ENCODE measurements around the gene SMAD9.
"Not testable (repeated sequence)": the region's sequence is repeated elsewhere in the genome, so short reads cannot be mapped to it uniquely, and the experiment has no call there.

The SMAD9 gene

DNA sequence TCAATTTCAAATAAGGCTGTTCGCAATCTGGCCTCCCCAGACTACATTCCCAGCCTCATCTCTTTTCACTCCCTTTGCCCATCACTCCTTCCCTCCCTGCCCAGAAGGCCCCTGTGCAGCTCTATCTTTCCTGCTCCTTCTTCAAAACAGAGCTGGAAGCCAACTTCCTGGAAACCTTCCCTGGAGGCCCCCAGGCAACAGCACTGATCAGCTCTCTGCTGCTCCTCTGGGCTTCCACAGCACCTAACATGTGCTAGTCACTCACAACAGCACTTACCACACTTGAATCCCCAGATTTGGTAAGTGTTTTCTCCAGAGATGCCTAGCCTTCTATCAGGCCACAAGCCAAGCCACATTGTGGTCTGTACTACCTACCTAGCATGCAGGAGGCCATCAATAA, 9.5 kb downstream of the SMAD9 start:
- no peak for DNase-seq (ENCODE audit: low spot score)

DNA sequence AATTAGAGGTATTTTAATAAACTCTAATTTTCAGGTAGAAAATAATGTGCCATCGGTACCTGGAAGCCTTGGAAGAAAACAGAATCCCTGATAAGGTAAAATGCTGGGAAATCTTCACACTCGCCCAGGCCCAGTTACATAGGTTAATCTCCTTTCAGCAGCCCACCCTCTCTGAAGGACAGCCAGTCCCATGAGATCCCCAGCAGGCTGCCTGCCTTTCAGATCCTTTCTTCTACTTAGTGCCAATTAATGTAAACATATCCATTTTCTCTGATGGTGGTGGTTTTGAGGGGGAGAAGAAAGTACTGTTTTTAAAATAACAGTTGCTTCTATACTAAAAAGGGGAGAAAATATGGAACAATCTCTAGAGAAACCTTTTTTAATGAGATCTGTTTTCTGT, 12.2 kb downstream of the SMAD9 start:
- no peak for DNase-seq (ENCODE audit: low spot score)

DNA sequence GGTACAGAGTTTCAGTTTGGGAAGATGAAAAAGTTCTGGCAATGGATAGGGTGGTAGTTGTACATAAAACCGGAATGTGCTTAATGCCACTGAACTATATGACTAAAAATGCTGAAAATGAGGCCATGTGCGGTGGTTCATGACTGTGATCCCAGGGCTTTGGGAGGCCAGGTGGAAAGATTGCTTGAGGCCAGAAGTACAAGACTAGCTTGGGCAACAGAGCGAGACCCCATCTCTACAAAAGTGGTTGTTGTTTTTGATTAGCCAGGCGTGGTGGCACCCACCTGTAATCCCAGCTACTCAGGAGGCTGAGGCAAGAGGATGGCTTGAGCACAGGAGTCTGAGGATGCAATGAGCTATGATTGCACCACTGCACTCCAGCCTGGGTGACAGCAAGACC, 12.8 kb downstream of the SMAD9 start:
- no peak for DNase-seq (ENCODE audit: low spot score)

DNA sequence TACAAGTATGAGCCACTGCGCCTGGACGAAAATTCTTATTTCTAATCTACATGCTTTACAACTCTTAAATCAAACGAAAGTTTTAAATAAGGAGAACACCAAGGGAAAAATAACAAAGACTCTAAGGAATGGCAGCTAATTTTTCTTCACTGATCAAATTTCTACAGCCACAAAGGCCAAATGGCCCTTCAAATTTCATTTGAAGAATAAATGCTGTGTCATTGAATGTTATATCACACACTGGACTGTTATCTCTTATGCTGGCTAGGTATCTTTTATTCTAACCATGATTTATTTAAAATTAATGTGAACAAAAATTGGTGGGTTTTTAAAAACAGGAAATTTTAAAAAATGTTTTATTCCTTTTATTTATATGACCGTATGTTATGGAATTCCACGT, 14.1 kb downstream of the SMAD9 start:
- no peak for DNase-seq (ENCODE audit: low spot score)

DNA sequence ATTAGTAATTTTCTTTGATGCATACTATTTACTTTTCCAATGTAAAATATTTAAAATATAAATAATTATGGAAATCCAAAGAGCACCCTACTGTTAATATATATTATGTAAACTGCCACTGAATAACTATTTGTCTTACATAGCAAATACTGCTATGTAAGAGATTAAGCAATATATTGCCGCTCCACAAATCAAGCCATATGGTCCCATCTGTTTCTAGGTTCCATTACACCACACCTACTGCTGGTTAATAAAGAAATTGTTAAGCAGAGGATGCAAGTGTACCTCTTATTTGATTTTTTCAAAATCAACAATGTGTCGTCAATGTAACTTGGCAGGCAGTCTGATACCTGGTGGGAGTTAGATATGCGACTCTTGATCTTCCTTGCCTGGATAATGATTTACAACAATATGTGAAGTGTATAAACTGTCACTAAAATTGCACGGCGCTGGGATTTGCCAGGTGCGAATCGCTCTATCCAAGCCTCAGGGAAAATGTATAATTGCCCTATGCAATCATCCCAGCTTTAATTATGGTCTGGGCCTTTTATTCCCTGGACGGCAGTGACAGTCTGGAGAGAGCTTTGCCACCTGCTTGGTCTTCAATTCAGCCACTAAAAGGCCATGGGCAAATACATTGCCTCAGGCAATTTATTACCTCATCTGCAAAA, 16.0 kb downstream of the SMAD9 start:
- no peak for DNase-seq (ENCODE audit: low spot score)

DNA sequence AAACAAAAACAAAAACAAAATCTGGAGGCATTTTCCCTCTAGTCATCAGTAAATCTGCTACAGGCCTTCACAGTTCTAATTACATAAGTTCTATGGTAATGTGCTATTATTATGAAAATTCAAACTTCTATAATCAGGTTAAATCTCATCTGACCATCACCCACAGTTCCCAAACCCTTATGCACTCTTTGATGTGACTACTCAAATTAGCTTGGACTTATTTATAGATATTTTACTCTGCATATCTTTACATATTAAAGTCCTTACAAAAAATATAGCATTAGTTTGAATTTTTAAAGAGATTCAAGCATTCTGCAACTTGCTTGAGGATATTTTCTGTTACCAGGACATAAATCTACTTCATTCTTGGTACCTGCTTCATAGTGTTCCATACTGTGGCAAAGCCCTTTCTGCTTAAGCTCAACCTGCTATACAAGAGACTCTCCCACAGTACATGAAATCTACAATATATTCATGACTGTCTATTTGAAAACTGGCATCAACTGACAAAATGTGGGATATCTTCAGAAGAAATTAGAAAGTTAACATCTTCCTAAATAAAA, 22.9 kb downstream of the SMAD9 start:
- DNase-seq (ENCODE audit: low spot score) = no peak

DNA sequence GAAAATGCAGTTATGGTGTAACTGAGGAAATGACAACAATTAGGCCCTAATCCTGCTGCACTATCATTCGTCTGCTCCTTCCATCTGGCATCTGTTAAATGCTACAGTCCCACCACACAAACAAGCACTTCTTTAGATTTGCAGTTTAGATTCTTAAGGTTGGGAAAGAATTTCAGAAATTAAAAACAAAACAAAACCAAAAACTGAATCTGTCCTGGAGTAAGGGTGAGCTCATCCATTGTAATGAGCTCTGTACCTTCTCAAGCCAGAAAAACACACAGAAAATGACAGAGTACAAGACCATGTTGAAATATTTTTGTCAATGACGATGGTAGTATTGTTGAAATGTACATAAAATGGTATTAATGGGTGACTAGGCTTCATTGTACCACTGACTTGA, 28.3 kb downstream of the SMAD9 start:
- no peak for DNase-seq (ENCODE audit: low spot score)

DNA sequence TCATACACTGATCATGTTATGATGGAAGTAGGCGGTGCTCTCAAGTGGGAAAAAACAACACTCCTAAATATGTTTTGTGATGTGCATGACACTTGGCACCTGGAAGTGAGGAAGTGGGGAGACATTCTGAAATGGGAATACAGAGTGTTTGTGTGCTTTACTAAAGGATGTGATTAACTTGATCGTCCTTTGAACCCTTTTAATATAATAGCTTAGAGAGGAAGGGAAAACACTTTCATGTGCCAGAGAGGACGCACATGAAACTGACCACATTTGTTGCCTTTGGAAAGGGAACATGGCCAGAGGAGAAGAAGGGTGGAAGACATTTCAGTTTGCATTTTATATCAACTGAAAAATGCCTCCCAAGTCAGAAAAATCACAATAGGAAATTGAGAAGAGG, 31.4 kb downstream of the SMAD9 start:
- no peak for DNase-seq (ENCODE audit: low spot score)

DNA sequence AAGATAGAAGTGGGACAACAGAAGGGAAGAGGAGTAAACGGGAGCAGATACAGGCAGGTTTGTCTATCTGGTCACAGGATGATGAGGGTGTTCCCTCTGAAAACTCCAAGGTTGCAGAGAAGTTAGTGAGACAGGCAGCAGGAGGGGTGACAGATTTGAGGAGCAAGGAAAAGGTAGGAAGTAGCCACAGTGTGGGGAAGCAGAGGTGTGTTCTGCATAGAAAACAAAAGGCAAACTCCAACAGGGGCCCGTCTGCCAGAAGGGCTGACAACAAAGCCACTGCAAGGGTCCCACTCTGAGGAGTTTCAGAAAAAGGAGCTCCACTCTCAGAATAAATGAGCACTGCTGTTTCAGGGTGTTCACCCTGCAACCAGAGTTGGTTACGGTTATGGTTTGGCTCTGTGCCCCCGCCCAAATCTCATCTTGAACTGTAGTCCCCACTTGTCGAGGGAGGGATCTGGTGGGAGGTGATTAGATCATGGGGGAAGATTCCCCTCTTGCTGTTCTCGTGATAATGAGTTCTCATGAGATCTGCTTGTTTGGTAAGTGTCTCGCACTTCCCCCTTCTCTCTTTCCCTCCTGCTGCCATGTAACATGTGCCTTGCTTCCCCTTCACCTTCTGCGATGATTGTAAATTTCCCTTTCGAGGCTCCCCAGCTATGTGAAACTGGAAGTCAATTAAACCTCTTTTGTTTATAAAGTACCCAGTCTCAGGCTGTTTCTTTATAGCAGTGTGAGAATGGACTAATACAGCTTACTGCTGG, 32.1 kb downstream of the SMAD9 start:
- DNase-seq (ENCODE audit: low spot score) = no peak

DNA sequence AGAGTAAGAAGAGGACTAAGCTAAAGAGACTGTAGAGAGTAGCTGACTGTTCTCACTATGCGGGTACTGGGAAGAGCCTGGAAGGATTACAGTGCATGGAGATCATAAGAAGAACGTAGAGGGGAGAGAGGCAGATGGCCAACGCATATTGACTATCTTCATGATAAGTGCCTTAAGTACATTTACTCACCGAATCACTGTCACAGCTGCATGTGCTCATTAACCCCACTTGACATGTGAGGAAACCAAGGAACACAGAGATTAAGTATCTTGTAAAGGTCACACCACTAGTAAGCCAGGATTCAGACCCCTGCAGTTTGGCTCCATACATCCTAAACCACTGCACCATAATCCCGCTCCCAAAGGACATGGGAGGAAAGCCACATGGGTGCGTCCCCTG, 34.1 kb downstream of the SMAD9 start:
- no peak for DNase-seq (ENCODE audit: low spot score)

DNA sequence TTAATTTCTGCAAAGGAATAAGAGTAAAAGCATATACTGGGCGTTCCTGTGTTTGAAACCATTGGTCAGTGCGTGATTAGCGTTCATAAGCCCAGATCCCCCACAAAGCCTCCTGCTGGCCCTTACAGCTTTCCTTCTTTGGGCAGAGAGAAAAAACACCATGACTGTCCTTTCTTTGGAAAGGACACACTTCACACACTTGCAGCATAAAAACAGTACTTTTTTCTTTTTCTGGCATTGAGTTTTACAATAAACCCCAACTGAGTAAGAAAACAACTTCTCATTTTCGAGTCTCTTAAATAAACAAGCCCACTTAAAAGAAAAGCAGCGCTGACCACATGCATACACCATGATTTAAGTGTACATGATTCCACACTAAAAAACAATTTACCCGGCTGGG, 35.8 kb downstream of the SMAD9 start:
- DNase-seq (ENCODE audit: low spot score) = no peak

DNA sequence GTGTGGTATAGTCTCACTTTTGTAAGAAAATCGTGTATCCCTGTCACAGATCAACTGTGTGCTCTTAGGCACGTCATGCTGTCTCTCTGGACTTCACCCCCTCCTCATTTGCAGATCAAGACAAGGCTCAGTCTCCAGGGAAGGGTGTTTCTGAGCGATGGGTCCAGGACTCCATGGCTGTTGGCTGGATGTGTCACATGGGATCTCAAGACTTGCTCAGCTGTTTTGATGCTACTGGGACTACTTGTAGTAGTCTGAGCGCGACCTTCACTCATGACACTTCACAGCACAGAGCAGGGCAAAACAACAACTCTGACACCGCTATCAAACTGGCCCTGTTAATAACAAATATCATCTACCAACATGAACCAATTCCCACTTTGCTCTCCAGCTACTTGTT, 36.2 kb downstream of the SMAD9 start:
- DNase-seq (ENCODE audit: low spot score) = no peak

DNA sequence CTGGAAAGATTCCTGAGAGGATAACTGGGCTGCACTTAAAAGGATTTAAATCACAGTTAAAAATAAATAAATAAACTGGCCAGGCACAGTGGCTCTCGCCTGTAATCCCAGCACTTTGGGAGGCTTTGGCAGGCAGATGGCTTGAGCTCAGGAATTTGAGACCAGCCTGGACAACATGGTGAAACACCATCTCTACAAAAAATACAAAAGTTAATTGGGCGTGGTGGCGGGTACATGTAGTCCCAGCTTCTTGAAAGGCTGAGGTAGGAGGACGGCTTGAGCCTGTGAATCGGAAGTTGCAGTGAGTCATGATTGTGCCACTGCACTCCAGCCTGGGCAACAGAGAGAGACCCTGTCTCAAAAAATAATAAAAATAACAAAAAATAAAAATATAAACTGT, 36.6 kb downstream of the SMAD9 start:
- DNase-seq (ENCODE audit: low spot score) = not testable (repeated sequence)

DNA sequence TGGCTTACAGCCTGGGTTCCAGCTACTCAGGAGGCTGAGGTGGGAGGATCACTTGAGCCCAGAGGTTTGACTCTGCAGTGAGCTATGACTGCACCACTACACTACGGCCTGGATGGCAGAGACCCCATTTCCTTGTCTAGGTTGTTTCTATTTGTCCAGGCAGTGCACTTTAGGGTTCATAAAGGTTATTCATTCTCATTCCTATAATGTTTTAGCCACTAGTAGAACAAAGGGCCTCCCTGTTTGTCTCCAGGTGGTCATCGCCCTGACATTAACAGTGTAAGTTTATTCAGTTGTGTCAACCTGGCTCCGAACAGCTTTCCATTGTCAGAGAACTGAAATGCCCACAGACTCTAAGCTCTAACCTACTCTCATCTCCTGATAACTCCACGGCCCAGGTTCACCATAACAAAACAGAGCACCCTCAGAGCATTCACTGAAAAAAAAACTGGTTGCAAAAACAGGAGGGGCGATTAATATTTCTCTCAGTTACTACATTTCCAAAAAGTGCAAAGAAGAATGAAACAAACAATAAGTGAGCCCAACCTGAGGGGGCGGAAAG, 37.1 kb downstream of the SMAD9 start:
- DNase-seq (ENCODE audit: low spot score) = no peak

DNA sequence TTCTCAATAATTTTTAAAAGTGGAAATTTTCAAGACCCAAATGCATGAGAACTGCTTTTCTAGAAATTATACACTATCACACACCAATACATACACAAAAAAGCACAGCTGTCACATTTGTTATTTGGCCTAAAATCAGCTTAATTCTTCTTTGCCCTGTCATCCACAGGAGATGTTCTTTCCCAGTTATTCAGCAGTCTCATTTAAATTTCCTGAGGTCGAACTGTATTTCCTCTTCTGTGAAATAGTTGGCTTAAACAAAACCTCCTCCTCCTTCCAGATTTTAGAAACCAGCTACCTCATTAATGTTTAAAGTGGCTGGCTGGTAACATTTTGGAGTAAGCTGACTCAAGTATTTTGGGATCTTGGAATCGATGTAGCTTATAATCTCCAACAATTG, 39.1 kb downstream of the SMAD9 start:
- no peak for DNase-seq (ENCODE audit: low spot score)

DNA sequence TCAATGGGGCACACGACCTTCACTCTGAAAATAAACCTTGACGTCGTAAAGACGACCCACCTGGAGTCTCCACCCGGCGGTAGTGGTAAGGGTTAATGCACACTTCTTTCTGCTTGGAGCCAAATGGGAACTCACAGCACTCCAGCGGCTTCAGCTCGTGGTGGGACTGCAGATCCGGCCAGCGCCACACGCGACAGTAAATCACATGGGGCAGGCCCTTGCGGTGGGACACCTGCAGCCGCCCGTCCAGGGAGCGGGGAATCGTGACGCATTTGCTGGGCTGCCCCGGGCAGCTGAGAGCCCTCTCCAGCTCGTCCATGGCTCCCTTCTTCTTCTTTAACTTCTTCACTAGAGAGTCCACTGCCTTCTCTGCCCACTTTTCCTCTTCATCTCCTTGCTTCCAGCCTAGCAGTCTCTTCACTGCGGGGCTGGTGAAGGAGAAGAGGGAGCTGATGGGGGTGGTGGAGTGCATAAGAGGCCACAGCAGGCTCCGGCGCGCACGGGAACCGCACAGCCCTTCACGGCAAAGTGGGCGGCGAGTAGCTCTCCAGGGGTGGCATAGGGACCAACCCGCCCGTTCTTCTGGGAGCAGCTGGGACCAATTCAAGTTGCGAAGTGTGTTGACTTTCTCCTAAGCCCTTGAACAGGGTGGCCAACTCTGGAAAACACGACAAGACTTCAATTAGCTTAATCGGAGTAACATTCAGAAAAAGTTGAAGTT, 40.7 kb downstream of the SMAD9 start:
- DNase-seq (ENCODE audit: low spot score) = no peak

DNA sequence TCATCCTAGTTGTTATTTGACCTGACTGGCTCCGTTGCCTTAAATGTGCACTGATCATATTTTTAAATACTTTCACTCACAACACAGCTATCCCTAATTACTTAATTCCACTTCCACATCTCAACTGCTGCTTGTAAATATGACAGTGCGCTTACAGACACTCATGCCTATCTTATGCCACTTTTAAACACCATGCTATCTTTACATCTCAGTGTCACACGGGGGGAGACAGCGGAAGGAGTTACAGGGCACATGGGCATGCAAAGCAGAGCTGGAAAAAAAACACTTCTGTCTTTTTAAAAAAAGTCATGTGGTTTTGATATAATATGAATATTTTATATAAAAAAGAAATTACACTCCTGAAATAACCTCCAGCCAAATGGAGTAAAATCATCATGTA, 44.1 kb downstream of the SMAD9 start:
- DNase-seq (ENCODE audit: low spot score) = no peak

DNA sequence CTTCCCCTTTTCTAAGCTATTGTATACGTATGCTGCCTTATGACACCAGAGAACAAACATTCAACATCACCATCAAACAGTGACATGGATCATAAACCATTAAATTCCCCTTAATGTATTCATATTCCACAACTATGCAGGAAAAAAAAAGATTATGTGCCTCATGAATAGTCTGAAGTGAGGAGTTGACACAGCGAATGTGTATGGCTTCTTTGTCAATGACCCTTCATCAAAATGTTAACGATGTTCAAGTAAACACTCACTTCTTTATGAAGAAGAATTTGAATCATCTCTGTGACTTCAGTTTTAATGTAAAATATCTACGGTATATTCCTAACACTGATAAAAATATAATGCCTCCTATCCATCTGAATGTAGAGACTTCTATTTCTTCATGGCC, 44.6 kb downstream of the SMAD9 start:
- DNase-seq (ENCODE audit: low spot score) = no peak

DNA sequence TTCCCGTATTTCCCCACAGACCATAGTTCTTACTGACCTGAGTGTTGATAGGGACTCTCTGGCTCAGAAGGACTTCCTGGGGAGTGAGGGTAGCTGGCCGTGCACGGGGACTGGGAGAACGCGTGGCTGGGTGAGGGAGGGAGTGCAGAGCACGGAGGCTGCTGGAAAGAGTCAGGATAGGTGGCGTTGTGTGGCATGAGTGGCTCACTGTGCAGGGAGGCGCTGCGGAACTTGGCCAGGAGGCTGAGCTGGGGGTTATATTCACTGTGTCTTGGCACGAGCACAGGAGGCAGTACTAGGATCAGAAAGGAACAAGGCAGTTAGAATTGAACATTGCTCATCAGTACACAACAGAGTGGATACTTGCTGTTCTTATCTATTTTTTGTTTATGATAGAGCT, 47.4 kb downstream of the SMAD9 start:
- no peak for DNase-seq (ENCODE audit: low spot score)

DNA sequence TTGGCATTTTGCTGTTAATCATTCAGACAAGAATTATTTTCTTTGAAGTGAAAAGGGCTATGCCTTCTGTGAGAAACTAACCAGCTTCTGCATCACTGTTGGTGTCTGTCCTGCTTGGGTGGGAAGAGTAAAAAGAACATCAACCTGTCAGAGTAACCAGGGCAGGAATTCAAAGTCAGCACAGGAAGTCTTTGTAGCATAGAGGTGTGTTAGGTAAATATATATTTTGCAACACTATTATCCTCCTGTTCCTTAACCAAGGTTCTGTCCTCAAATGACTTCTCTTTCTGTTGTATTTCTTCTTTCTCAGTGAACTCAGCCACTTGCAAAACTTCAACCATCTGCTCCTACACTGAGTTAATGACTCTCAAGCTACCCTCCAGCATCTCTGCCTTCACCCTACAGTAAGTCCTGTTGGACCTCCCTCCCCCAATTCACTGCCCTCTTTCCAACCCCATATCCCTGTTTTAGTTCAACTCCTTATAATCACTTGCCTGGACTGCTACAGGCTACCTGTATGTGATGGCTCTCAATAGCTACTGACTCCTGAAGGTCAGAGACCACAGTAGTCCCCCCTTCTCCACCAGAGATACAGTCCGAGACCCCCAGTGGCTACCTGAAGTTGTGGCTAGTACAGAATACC, 49.9 kb downstream of the SMAD9 start:
- DNase-seq (ENCODE audit: low spot score) = no peak

DNA sequence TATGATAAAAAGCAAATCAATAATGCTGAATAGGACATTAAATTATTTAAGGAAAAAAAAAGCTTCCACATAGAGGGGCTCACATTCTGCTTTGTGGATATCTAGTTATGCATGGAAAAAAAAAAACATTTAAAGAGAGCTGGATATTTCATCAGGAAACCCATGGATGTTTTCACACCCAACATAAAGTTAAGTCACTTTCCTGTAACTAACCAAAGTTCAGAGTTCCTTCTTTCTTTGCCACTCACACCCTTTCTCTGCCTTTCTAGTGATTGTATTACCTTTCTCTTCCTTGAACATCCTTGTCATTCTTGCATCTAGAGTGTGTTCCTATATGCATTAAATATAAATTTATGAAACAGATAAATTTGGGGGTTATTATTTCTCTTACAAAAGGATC, 53.8 kb downstream of the SMAD9 start:
- no peak for DNase-seq (ENCODE audit: low spot score)

DNA sequence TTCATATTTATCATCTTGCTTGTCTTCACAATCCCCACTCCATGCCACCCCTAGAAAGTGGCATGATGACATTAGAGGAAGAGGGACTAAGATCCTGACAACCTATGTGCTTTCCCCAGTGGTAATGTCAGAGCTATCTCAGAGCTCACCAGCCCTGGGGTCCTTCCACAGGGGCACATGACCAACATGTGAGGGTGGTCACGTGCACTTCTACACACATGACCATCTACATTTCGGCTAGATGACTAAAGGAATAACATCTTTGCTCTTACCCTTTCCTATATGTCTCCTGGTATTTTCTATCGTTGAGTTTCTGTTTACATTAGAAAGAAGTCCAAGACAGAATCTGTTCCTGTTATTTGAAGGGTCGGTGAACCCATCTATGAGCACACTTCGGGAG, 54.8 kb downstream of the SMAD9 start:
- DNase-seq (ENCODE audit: low spot score) = no peak
